Caco-2 (cell line): Measurements from ENCODE around the gene AGPAT3. TPM values are rescaled to one million over a fixed set of nuclear protein-coding genes. Genes with fewer than 3 reads are reported as not detected.

Experiments
- BruUV-seq: library from RNA; stranded (reverse); fragments of 400-500 nt; replicated peaks from 2 replicates; lab custom pipeline; 2021; lab: Mats Ljungman, UMichigan
- CTCF ChIA-PET: fragments of 300-600 bp; sonication (Branson Sonifier 250); formaldehyde crosslinking; loops from one replicate; lab custom pipeline; 2022; ENCODE audit warnings: antibody characterized with exemption; lab: Charles Lee
- POLR2A ChIA-PET: fragments of 300-600 bp; sonication (Branson Sonifier 250); formaldehyde crosslinking; loops from one replicate; lab custom pipeline; 2022; ENCODE audit warnings: antibody characterized with exemption; lab: Charles Lee
- DNase-seq, 2 experiments: peaks; one replicate each; pipeline versions ENCODE4 v3.0.0 to v3.0.0-alpha.2; 2020 to 2022
- H3K27me3 ChIP-seq: replicated peaks from 2 replicates; pipeline ENCODE4 v1.6.0; 2011; ENCODE audit warnings: low read length; ENCODE audit not compliant: control insufficient read depth, insufficient read depth
- H3K36me3 ChIP-seq: 2 replicates; pipeline ENCODE4 v1.5.1; 2011; ENCODE audit warnings: low read length; ENCODE audit not compliant: control insufficient read depth, insufficient read depth
- H3K4me1 ChIP-seq: fragments of 250-450 bp; sonication (Bioruptor Pico); 2 replicates; pipeline ENCODE4 v1.5.1; 2020; ENCODE audit warnings: mild to moderate bottlenecking
- H3K4me3 ChIP-seq: 2 replicates; pipeline ENCODE4 v1.5.1; 2011; ENCODE audit warnings: low read depth, mild to moderate bottlenecking, control low read depth, low read length
- H3K9me3 ChIP-seq: fragments of 250-450 bp; sonication (Bioruptor Pico); 2 replicates; pipeline ENCODE4 v1.5.1; 2020; ENCODE audit warnings: mild to moderate bottlenecking, moderate library complexity
- H3K27ac Mint-ChIP-seq: one replicate; pipeline ENCODE4 v1.8.0; 2022; ENCODE audit warnings: mixed read lengths; ENCODE audit not compliant: unreplicated experiment
- H3K27me3 Mint-ChIP-seq: one replicate; pipeline ENCODE4 v1.8.0; 2022; ENCODE audit warnings: mixed read lengths; ENCODE audit not compliant: insufficient read depth, unreplicated experiment
- H3K36me3 Mint-ChIP-seq: one replicate; pipeline ENCODE4 v1.8.0; 2022; ENCODE audit warnings: mild to moderate bottlenecking, mixed read lengths; ENCODE audit not compliant: insufficient read depth, unreplicated experiment
- H3K4me1 Mint-ChIP-seq: one replicate; pipeline ENCODE4 v1.8.0; 2022; ENCODE audit warnings: low read depth, mixed read lengths; ENCODE audit not compliant: unreplicated experiment
- H3K4me3 Mint-ChIP-seq: one replicate; pipeline ENCODE4 v1.8.0; 2022; ENCODE audit warnings: mild to moderate bottlenecking, moderate library complexity, mixed read lengths; ENCODE audit not compliant: unreplicated experiment
- H3K9me3 Mint-ChIP-seq: one replicate; pipeline ENCODE4 v1.8.0; 2022; ENCODE audit warnings: mixed read lengths; ENCODE audit not compliant: unreplicated experiment
- CTCF ChIP-seq, 2 experiments: fragments of 200-600 bp in 1 of 2; IDR thresholded peaks; 1 replicate in 1 of 2; 2 replicates in 1 of 2; pipeline versions ENCODE4 v1.5.1 to v1.8.0; 2011 to 2022; ENCODE audit warnings: antibody characterized with exemption in 1 of 2, control low read depth in 1 of 2, inconsistent platforms in 1 of 2, low read depth in 1 of 2, low read length in 1 of 2, mild to moderate bottlenecking in 1 of 2, moderate library complexity in 1 of 2; ENCODE audit not compliant: insufficient read depth in 1 of 2, severe bottlenecking in 1 of 2, unreplicated experiment in 1 of 2
- intact Hi-C: fragments of 100-400 bp; cut with micrococcal nuclease; formaldehyde crosslinking; loops from one replicate; pipeline ENCODE4 v1.10.0; 2022; ENCODE audit not compliant: unreplicated experiment
- total RNA-seq: library from RNA; stranded (reverse); gene quantifications from 2 replicates; pipeline ENCODE4 v1.2.3, GENCODE V29; 2022

AGPAT3 gene
- total RNA-seq, 1 experiment from 2014 or later: 61.8 TPM

GRCh38 chr21:43832158-43832550 lies 32.9 kb upstream of the AGPAT3 start:
- no TSS peak for BruUV-seq
- intact Hi-C loops: no loop called here
- no peak for TF ChIP-seq CTCF (IDR thresholded peaks at IDR 0.05; ENCODE audit: insufficient read depth in 1 of 2, low read depth in 1 of 2, low read length in 1 of 2, severe bottlenecking in 1 of 2, unreplicated experiment in 1 of 2)
- no peak for DNase-seq
- H3K9me3 ChIP-seq: no peaks in the 10 kb centered on the region; the same call in 1 of the 2 replicates
- Mint-ChIP-seq H3K4me1 (no peaks in the 10 kb centered on the region), H3K27ac (no peak overlapping the region), H3K36me3 (no peaks in the 10 kb centered on the region), H3K9me3 (no peaks in the 10 kb centered on the region), H3K27me3 (no peaks in the 10 kb centered on the region), H3K4me3 (no peak overlapping the region)
- no peaks in the 10 kb centered on the region for H3K4me1 ChIP-seq
- no peaks in the 10 kb centered on the region for H3K27me3 ChIP-seq
- H3K4me3 ChIP-seq: no peak overlapping the region
- CTCF ChIA-PET: no interaction called here
- H3K36me3 ChIP-seq: no peaks in the 10 kb centered on the region
- POLR2A ChIA-PET: no interaction called here

- Histone ChIP-seq H3K27me3 (no peaks in the 10 kb centered on the region), H3K4me1 (no peaks in the 10 kb centered on the region), H3K36me3 (no peaks in the 10 kb centered on the region), H3K4me3 (no peak overlapping the region), H3K9me3 (no peaks in the 10 kb centered on the region; the same call in 1 of the 2 replicates)
- H3K9me3 Mint-ChIP-seq: no peaks in the 10 kb centered on the region
- ChIA-PET POLR2A (no interaction called here), CTCF (no interaction called here)
- no peaks in the 10 kb centered on the region for H3K27me3 Mint-ChIP-seq
- intact Hi-C loops: no loop called here
- no peaks in the 10 kb centered on the region for H3K36me3 Mint-ChIP-seq
- no peak overlapping the region for H3K4me3 Mint-ChIP-seq
- no peak for TF ChIP-seq CTCF (IDR thresholded peaks at IDR 0.05; ENCODE audit: insufficient read depth in 1 of 2, low read depth in 1 of 2, low read length in 1 of 2, severe bottlenecking in 1 of 2, unreplicated experiment in 1 of 2)
- no peak for DNase-seq
- no TSS peak for BruUV-seq
- no peaks in the 10 kb centered on the region for H3K4me1 Mint-ChIP-seq
- H3K27ac Mint-ChIP-seq: no peak overlapping the region
These were observed 32.4 kb upstream of the AGPAT3 start for GRCh38 chr21:43832648-43833047.

GRCh38 chr21:43834146-43834905 lies 30.7 kb upstream of the AGPAT3 start:
- BruUV-seq: no TSS peak
- intact Hi-C loops: no loop called here
- CTCF ChIA-PET: interaction anchor here (1.3 kb wide), 1 partner anchor 141 kb away, joined by 7 read pairs; no protein-coding TSS in a partner anchor
- H3K9me3 Mint-ChIP-seq: no peaks in the 10 kb centered on the region
- Histone ChIP-seq H3K4me1 (no peaks in the 10 kb centered on the region), H3K36me3 (no peaks in the 10 kb centered on the region), H3K9me3 (no peaks in the 10 kb centered on the region; the same call in 1 of the 2 replicates), H3K27me3 (no peaks in the 10 kb centered on the region), H3K4me3 (no peak overlapping the region)
- no peak overlapping the region for H3K27ac Mint-ChIP-seq
- POLR2A ChIA-PET: no interaction called here
- TF ChIP-seq CTCF (IDR thresholded peaks at IDR 0.05; ENCODE audit: insufficient read depth in 1 of 2, low read depth in 1 of 2, low read length in 1 of 2, severe bottlenecking in 1 of 2, unreplicated experiment in 1 of 2): no peak
- H3K27me3 Mint-ChIP-seq: no peaks in the 10 kb centered on the region
- H3K4me3 Mint-ChIP-seq: no peak overlapping the region
- DNase-seq: no peak
- no peaks in the 10 kb centered on the region for H3K36me3 Mint-ChIP-seq
- no peaks in the 10 kb centered on the region for H3K4me1 Mint-ChIP-seq
